ENCODE results near the gene ADAMTS4. TPM values are rescaled to one million over a fixed set of nuclear protein-coding genes. Genes with fewer than 3 reads are reported as not detected.

Gene ADAMTS4
- total and polyA plus RNA-seq, 2 donors (not counting 1 experiment from before 2014, with no cell fraction given), result 0.10 TPM; not detected in 1

DNA sequence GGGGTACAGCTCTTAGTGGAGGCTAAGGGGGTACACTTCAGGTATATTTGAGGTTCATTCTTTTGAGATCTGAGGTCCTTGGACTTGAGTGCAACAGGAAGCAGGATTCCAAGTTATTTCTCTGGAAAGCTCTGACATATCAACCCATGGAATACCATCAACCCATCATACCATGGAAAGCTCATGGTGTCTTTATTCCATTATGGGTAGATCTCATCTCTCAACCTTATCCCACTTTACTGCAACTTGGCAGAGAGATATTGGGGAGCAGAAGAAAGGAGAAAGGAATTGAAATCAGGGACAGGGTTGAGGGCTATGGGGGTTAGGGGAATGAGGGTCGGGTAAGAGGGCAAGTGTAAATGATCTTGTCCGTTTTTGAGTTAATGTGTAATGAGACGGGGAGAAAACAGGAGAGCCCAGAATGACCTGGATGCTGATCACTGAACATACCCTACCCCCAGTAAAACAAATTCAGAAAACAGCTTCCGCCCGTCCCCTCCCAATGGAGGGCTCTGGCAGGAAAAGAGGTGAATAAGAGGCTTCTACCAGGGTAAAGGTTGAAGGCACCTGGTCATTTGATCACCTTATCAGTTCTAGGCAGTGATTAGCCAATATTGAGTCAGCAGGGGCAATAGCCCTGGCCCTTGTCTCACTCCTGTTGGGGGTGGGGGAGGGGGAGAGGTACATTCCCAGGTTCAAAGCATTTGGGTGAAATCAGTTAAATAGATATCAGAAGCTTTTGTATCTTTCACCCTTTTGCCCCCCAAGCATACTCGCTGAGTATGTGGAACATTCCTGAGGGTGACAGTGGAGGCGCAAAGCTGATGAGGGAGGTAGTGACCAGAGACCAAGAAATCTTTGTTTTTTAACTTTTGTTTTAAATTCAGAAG, 25.2 kb upstream of the ADAMTS4 start:
- 100% methylated on average over 1 of the region's 7 CpGs for WGBS (ENCODE audit: insufficient coverage)
- no peaks in the 10 kb centered on the region for H4K20me1 ChIP-seq (ENCODE audit: control insufficient read depth, insufficient read depth, low read length, poor library complexity, severe bottlenecking)
- H3K79me2 ChIP-seq (ENCODE audit: control insufficient read depth, insufficient read depth, low read length), result peaks cover 7% of the 10 kb centered on the region
- peaks cover 1 to 6% of the 10 kb centered on the region in 2 experiments for H3K36me3 ChIP-seq (replicated peaks in 1 of 2; ENCODE audit: control extremely low read depth in 1 of 2, control insufficient read depth in 1 of 2, extremely low read depth in 1 of 2, insufficient read depth in 2 of 2, low read length in 1 of 2)
- no peak overlapping the region for H3K27ac ChIP-seq (ENCODE audit: low read length in 2 of 2)
- Mint-ChIP-seq H3K4me1 (peaks cover 31% of the 10 kb centered on the region), H3K9me3 (ENCODE audit: insufficient read depth) (no peaks in the 10 kb centered on the region), H3K4me3 (no peak overlapping the region), H3K27ac (no peak overlapping the region), H3K27me3 (peaks cover 41% of the 10 kb centered on the region)
- ATAC-seq (ENCODE audit: low read depth) (no peak), DNase-seq (no peak)
- no peak overlapping the region for H2AFZ ChIP-seq (ENCODE audit: insufficient read depth, low read depth, low read length, poor library complexity, severe bottlenecking)
- no peak overlapping the region for H3K4me3 ChIP-seq (ENCODE audit: control extremely low read depth in 1 of 5, extremely low read depth in 1 of 5, insufficient read depth in 1 of 5, low read depth in 2 of 5, low read length in 4 of 5)
- POLR2A ChIA-PET, result interaction anchor here (1.1 to 2.9 kb wide), 3 partner anchors 16 to 83 kb away, joined by 3 to 21 read pairs (median 4); partner anchors contain the start of gene NDUFS2
- no peak overlapping the region for H3K4me2 ChIP-seq (replicated peaks; ENCODE audit: low read depth, low read length, poor library complexity, severe bottlenecking)
- peaks cover 0 to 40% (median 32%) of the 10 kb centered on the region in 4 experiments for H3K27me3 ChIP-seq (replicated peaks in 1 of 4; ENCODE audit: control extremely low read depth in 1 of 4, control insufficient read depth in 3 of 4, insufficient read depth in 4 of 4, low read length in 3 of 4)
- CTCF ChIA-PET, result interaction anchor here (0.6 to 10.0 kb wide), 5 partner anchors 14 to 174 kb away, joined by 3 to 104 read pairs (median 6); partner anchors contain the start of gene PPOX
- no peaks in the 10 kb centered on the region for H3K9me3 ChIP-seq (ENCODE audit: control extremely low read depth in 1 of 3, control insufficient read depth in 2 of 3, insufficient read depth in 1 of 3, low read length in 2 of 3)
- no peak overlapping the region for H3K9ac ChIP-seq (ENCODE audit: low read length)
- TF ChIP-seq EZH2 (IDR thresholded peaks at IDR 0.05; ENCODE audit: borderline replicate concordance, insufficient read depth, low read depth, low read length, poor library complexity, severe bottlenecking) (no peak), CTCF (IDR thresholded peaks at IDR 0.05) (no peak)
- intact Hi-C loops (cut with micrococcal nuclease), result no loop called here
- H3K4me1 ChIP-seq (ENCODE audit: control insufficient read depth in 2 of 2, insufficient read depth in 2 of 2, low read length in 2 of 2), result peaks cover 22 to 29% of the 10 kb centered on the region in 2 donors

All from B cell (primary cell).